Measurements from ENCODE around the gene NTN1.

NTN1 gene

GRCh38 chr17:9006175-9006767 lies 15.0 kb upstream of the NTN1 start:
- DNase-seq = no peak

GRCh38 chr17:9007052-9007714 lies 14.1 kb upstream of the NTN1 start:
- DNase-seq = no peak

DNA sequence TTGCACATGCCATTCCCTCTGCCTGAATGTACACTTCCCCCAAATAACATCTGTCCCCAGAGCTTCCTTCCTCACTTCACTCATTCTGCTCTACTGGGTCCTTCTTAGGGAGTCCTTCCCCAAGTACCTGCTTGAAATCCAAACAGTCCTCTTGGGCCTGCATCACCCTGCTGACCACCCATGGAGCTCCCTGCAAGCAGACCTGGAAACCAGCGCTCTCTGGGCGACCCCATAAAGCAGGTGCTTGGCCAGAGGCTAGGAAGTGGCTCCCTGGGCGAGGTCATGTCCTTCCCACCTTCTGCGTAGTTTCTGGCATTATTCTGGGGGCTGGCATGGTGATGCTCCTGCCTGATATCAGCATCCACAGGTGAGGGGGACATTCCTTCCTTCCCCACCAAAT lies 12.2 kb upstream of the NTN1 start:
- no peak for DNase-seq

- DNase-seq = no peak
These were observed 11.6 kb upstream of the NTN1 start for GRCh38 chr17:9009737-9010136.

DNA sequence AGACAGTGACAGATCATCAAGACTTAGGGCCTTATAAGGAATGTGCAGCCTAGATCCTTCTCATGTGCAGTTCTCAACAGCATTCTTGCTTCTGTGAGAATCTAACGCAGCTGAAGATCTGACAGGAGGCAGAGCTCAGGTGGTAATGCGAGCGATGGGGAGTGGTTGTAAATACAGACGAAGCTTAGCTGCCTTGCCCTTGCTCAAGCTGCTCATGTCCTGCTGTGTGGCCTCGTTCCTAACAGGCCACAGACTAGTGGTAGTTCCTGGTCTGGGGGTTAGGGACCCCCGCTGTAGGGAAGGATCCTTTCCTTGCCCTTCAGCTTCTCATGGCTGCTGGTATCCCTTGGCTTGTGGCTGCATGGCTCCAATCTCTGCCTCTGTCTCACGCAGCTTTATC lies 10.3 kb upstream of the NTN1 start:
- no peak for DNase-seq

DNA sequence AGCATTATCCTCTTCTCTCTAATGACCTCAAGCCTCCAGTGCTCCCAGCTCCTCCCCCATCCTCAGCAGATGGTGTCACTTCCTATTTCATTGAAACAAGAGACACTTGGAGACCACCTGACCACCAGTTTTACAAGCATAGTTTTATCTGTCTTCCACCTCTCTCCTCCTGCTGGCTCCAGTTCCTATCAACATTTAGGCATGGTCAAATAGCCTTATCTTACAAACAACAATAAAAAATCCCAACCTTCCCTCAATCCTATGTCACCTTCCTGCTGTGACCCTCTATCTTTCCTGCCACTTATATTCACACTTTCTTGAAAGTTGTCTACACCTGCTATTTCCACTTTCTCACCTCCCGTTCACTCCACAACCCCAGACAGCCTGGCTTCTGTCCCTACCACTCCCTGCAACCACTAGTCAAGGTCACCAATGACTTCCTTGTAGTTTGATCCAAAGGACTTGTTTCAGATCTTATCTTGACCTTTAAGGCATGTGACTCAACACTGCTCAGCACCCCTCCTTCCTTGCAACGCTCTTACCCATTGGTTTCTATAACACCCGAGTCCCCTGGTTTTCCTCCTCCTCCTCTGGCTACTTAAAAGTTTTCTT lies 4.3 kb upstream of the NTN1 start:
- peak; percentile 60 for DNase-seq

DNA sequence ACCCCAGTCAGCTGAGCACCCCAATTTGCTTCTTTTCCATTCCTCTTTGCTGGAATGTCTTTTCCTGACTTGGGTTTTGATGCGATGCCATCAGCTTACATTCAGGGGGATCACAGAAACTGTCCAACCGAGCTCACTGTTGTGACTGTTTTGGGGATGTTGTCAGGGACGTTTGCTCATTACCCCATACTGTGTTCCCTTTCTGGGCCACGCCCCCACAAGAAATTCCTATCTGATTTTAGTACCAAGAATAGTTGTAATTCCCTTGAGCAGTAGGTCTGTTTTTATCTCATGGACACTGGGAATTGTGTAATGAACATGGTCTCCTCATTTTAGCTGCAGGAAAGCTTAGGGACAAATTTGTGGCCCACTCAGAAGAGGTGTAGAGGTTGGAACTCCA lies 2.6 kb upstream of the NTN1 start:
- DNase-seq = no peak

GRCh38 chr17:9020096-9020823 lies 1.1 kb upstream of the NTN1 start:
- no peak for DNase-seq

DNA sequence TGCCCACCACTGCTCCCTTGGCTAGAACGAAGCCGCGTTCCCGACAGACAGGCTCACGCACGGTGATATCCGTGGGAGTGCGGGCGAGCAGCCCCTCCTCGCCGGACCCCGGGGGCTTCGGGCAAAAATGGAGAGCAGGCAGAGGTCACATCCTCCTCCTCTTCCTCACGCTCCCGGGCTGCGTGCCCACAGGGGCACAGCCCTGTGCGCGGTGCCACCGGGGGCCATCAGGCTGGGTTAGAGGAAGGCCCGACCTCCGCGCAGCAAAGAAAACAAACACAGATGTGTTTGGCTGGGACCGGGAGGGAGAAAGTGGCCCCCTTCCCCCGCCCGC lies 519 bp upstream of the NTN1 start:
- no peak for DNase-seq

DNA sequence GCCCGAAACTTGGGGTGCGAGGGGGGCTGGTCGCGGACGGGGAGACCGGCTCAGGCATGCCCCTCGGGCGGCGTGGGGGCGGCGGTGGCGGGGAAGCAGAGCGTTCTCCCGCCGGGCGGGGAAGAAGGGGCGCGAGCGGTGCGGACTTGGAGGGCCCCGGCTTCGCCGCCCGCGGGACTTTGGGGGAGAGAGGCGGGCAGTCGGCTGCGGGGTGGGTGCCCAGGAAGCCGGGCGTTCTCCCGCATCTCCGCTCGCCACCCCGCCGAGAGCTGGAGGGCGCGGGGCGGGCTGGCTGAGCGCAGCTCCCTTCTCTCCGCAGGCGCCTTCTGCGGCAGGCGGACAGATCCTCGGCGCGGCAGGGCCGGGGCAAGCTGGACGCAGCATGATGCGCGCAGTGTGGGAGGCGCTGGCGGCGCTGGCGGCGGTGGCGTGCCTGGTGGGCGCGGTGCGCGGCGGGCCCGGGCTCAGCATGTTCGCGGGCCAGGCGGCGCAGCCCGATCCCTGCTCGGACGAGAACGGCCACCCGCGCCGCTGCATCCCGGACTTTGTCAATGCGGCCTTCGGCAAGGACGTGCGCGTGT lies 772 bp downstream of the NTN1 start:
- DNase-seq = no peak

GRCh38 chr17:9022573-9023391 lies 1.5 kb downstream of the NTN1 start:
- no peak for DNase-seq

DNA sequence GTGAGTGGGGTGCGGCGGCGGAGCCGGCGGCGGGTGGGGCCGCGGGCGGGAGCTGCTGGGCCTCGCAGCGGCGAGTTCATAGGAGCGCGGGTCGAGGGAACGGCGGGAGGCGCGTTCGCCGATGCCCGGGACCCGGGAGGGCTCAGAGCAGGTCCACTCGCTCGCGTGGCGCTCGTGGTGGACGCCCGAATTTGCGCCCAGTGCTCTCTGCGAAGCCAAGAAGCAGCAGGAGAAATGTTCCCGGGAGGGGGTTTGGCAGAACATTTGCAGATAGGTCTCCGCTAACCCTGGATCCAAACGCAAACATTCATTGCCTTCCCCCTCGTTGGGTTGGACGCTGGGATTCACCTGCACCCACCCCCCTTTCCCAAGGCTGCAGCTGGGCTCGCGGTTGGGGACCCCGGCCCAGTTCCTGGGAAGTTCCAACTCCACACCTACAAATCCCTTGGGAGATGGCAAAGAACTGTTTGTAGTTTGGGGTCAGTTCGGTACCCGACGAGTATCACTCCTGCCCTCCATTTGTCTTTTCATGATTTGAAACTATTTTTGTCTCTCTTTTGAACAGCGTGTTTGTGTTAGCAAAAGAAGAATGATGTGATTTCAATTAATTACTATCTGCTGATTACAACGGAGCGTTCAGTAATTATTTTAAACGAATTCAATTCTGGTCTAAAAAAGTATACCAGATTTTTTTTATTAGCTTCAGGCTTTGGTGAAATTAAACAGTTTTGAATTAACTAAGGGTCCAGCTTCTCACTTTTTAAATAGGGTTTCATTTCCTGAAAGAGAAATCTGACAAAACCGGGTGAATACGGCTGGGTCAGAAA lies 2.3 kb downstream of the NTN1 start:
- no peak for DNase-seq

- no peak for DNase-seq
These were observed 3.2 kb downstream of the NTN1 start for GRCh38 chr17:9024497-9024896.

DNA sequence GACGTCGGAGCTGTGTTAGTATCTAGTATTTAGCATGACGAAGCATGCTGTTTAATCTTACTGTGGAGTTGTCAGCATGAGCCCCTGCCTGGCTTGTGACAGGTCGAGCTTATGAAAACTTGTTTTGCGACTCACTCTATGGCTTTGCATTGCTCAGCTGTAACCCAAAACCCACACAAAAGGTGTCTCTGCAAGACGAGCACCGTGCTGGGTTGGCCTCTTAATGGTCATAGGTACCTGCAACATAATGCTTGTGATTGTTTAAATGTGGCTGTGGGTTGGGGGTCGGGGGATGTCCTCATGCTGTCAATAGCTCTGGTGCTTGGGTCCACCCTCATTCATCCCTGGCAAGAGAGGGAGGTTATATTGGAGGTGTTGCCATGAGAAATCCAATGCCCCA lies 5.4 kb downstream of the NTN1 start:
- no peak for DNase-seq

DNA sequence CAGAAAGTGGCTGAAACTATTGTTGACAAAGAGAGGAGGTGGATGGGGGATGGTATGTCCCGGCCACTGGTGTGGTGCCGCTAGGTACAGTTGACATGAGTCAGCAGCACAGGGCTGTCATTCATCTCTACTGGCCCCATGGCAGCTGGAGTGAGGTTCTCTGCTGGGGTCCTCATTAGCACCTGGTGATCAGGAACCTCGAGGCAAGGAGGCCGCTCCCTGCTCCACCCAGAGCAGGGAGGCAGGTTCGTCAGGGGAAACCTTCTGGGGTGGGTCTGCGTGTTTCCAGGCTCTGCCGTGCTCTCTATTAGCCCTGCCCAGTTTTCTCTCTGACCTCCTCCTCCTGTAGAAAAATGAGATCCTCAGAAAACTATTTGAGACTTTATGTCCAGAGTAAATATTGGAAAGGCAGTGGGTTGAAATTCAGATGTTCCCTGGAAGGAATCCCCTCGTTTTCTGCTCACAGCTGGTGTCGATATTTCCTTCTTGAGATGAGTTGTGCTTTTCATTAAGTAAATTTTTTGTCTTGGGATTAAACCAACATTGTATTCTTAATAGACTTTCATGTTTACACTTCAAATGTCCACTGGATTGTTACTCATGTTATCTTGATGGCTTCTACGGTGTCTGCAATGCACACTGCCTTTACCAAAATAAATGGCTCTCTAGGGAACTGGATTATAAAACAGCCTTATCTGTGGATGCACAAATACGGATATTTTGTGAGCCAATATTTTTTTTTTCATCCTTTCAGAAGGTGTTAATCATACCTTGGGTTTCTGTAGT lies 7.1 kb downstream of the NTN1 start:
- DNase-seq = no peak

- no peak for DNase-seq
These were observed 7.8 kb downstream of the NTN1 start for GRCh38 chr17:9028988-9029570.

DNA sequence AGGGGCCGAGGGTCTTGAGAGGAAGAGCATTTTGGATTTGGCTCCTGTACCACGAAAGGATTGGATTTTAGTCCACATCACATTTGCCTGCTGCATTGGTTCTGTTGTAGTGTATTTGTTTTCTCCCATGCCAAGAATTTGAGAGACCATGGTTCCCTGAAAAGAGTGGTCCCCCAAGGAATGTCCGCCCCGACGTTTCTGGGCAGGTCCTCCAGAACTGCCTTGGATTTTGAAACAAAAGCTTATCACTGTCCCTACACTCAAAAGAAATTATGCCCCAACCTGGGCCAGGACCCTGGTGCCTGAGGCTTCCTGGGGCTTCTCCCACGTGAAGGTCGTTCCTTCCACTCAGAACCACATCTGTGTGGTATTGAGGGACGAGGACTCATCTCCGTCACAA lies 10.8 kb downstream of the NTN1 start:
- DNase-seq = no peak

- no peak for DNase-seq
These were observed 11.3 kb downstream of the NTN1 start for GRCh38 chr17:9032583-9032982.

GRCh38 chr17:9035249-9035648 lies 13.9 kb downstream of the NTN1 start:
- DNase-seq = no peak

- no peak for DNase-seq
These were observed 15.0 kb downstream of the NTN1 start for GRCh38 chr17:9036336-9036735.

DNA sequence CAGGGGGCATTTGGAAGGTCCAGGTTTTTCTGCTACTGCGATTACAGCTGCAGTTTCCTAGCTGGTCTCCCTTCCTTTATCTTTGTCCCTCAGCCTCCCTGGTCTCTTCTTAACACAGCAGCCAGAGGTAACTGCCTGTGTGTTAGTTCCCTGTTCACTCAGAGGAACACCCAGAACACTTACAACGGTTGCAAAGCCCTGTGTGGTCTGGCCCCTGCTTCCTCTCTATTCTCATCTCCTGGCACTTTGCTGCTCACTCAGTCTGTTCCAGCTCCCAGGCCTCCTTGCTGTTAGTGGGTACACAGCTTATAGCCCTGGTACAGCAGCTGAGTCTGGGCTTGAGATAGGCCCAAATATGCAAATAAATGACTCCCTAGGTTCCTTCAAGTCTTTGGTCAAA lies 16.4 kb downstream of the NTN1 start:
- peak; percentile 67 for DNase-seq
